ENCODE data around the gene CLC. TPM values are rescaled to one million over a fixed set of nuclear protein-coding genes. Genes with fewer than 3 reads are reported as not detected.

CLC gene
- total and polyA plus RNA-seq, 2 experiments from 2014 or later = not detected

- Histone ChIP-seq H3K27ac (no peak overlapping the region), H3K9me2 (replicated peaks; ENCODE audit: insufficient read depth) (no peaks in the 10 kb centered on the region), H3K9me3 (ENCODE audit: low read depth) (no peaks in the 10 kb centered on the region), H2AFZ (no peak overlapping the region), H3K27me3 (peaks cover 18% of the 10 kb centered on the region), H3K36me3 (replicated peaks; ENCODE audit: insufficient read depth, low read depth) (no peaks in the 10 kb centered on the region), H3K4me2 (no peak overlapping the region), H4K20me1 (ENCODE audit: insufficient read depth, poor library complexity, severe bottlenecking) (no peaks in the 10 kb centered on the region), H3K4me1 (ENCODE audit: insufficient read depth) (no peaks in the 10 kb centered on the region), H3K79me2 (no peaks in the 10 kb centered on the region), H3K4me3 (no peak overlapping the region)
- TF ChIP-seq EZH2phosphoT487 (IDR thresholded peaks at IDR 0.05; ENCODE audit: low read depth, severe bottlenecking, unreplicated experiment) (no peak), EZH2 (IDR thresholded peaks at IDR 0.05; ENCODE audit: borderline replicate concordance) (no peak), CTCF (IDR thresholded peaks at IDR 0.05; ENCODE audit: poor library complexity) (no peak)
- no peak for DNase-seq (ENCODE audit: low spot score)
- 77% methylated on average over 4 of the region's 4 CpGs for WGBS (ENCODE audit: low lambda C conversion rate, missing lambda C conversion rate)
These were observed 21.8 kb upstream of the CLC start for GRCh38 chr19:39759457-39760184.

- Histone ChIP-seq H2AFZ (no peak overlapping the region), H3K27ac (no peak overlapping the region), H3K9me2 (replicated peaks; ENCODE audit: insufficient read depth) (no peaks in the 10 kb centered on the region), H3K27me3 (peaks cover 18% of the 10 kb centered on the region), H4K20me1 (ENCODE audit: insufficient read depth, poor library complexity, severe bottlenecking) (no peaks in the 10 kb centered on the region), H3K4me1 (ENCODE audit: insufficient read depth) (no peaks in the 10 kb centered on the region), H3K36me3 (replicated peaks; ENCODE audit: insufficient read depth, low read depth) (no peaks in the 10 kb centered on the region), H3K9me3 (ENCODE audit: low read depth) (no peaks in the 10 kb centered on the region), H3K4me2 (no peak overlapping the region), H3K79me2 (no peaks in the 10 kb centered on the region), H3K4me3 (no peak overlapping the region)
- WGBS (ENCODE audit: low lambda C conversion rate, missing lambda C conversion rate) = 78% methylated on average over 3 of the region's 3 CpGs
- DNase-seq (ENCODE audit: low spot score) = no peak
- no peak for TF ChIP-seq CTCF (IDR thresholded peaks at IDR 0.05; ENCODE audit: poor library complexity)
- TF ChIP-seq EZH2phosphoT487 (IDR thresholded peaks at IDR 0.05; ENCODE audit: low read depth, severe bottlenecking, unreplicated experiment) = no peak
- TF ChIP-seq EZH2 (IDR thresholded peaks at IDR 0.05; ENCODE audit: borderline replicate concordance) = no peak
These were observed 17.1 kb upstream of the CLC start for GRCh38 chr19:39754971-39755370.

- H2AFZ ChIP-seq = no peak overlapping the region
- H3K4me2 ChIP-seq = no peak overlapping the region
- H4K20me1 ChIP-seq (ENCODE audit: insufficient read depth, poor library complexity, severe bottlenecking) = no peaks in the 10 kb centered on the region
- no peak for DNase-seq (ENCODE audit: low spot score)
- no peaks in the 10 kb centered on the region for H3K9me2 ChIP-seq (replicated peaks; ENCODE audit: insufficient read depth)
- WGBS (ENCODE audit: low lambda C conversion rate, missing lambda C conversion rate) = 76% methylated on average over 2 of the region's 2 CpGs
- TF ChIP-seq EZH2phosphoT487 (IDR thresholded peaks at IDR 0.05; ENCODE audit: low read depth, severe bottlenecking, unreplicated experiment) (no peak), EZH2 (IDR thresholded peaks at IDR 0.05; ENCODE audit: borderline replicate concordance) (no peak)
- H3K27me3 ChIP-seq = peaks cover 15% of the 10 kb centered on the region
- no peak overlapping the region for H3K27ac ChIP-seq
- H3K4me3 ChIP-seq = no peak overlapping the region
- no peaks in the 10 kb centered on the region for H3K9me3 ChIP-seq (ENCODE audit: low read depth)
- H3K36me3 ChIP-seq (replicated peaks; ENCODE audit: insufficient read depth, low read depth) = no peaks in the 10 kb centered on the region
- no peaks in the 10 kb centered on the region for H3K79me2 ChIP-seq
- no peaks in the 10 kb centered on the region for H3K4me1 ChIP-seq (ENCODE audit: insufficient read depth)
These were observed 16.7 kb upstream of the CLC start for GRCh38 chr19:39754544-39754943.

GRCh38 chr19:39752795-39753194 lies 15.0 kb upstream of the CLC start:
- H2AFZ ChIP-seq = no peak overlapping the region
- no peak for TF ChIP-seq EZH2 (IDR thresholded peaks at IDR 0.05; ENCODE audit: borderline replicate concordance)
- TF ChIP-seq EZH2phosphoT487 (IDR thresholded peaks at IDR 0.05; ENCODE audit: low read depth, severe bottlenecking, unreplicated experiment) = no peak
- TF ChIP-seq CTCF (IDR thresholded peaks at IDR 0.05; ENCODE audit: poor library complexity) = no peak
- no peaks in the 10 kb centered on the region for H3K79me2 ChIP-seq
- no peaks in the 10 kb centered on the region for H3K9me2 ChIP-seq (replicated peaks; ENCODE audit: insufficient read depth)
- H3K27ac ChIP-seq = no peak overlapping the region
- no peak for DNase-seq (ENCODE audit: low spot score)
- H3K4me1 ChIP-seq (ENCODE audit: insufficient read depth) = no peaks in the 10 kb centered on the region
- H3K27me3 ChIP-seq = peaks cover 10% of the 10 kb centered on the region
- no peak overlapping the region for H3K4me3 ChIP-seq
- H3K36me3 ChIP-seq (replicated peaks; ENCODE audit: insufficient read depth, low read depth) = no peaks in the 10 kb centered on the region
- no peak overlapping the region for H3K4me2 ChIP-seq
- H4K20me1 ChIP-seq (ENCODE audit: insufficient read depth, poor library complexity, severe bottlenecking) = no peaks in the 10 kb centered on the region
- no peaks in the 10 kb centered on the region for H3K9me3 ChIP-seq (ENCODE audit: low read depth)

All from hepatocyte (in vitro differentiated cells).